Umbilical cord (tissue), 2 donors: ENCODE measurements around the gene CRNN. TPM values are rescaled to one million over a fixed set of nuclear protein-coding genes. Genes with fewer than 3 reads are reported as not detected.
A peak's percentile ranks its signal among the peaks of the same experiment; 100 is the strongest.

Experiments used
- DNase-seq: peaks from one replicate; pipeline ENCODE4 v3.0.0-alpha.2; 2015; ENCODE audit warnings: low spot score
- total RNA-seq: library from RNA; depleted of rRNA; stranded (reverse); fragments of >200 nt; gene quantifications from one replicate; pipeline ENCODE4 v1.2.3, GENCODE V29; 2014; ENCODE audit warnings: low replicate concordance; ENCODE audit not compliant: insufficient read depth

Gene CRNN
- 0.72 TPM for total RNA-seq

DNA sequence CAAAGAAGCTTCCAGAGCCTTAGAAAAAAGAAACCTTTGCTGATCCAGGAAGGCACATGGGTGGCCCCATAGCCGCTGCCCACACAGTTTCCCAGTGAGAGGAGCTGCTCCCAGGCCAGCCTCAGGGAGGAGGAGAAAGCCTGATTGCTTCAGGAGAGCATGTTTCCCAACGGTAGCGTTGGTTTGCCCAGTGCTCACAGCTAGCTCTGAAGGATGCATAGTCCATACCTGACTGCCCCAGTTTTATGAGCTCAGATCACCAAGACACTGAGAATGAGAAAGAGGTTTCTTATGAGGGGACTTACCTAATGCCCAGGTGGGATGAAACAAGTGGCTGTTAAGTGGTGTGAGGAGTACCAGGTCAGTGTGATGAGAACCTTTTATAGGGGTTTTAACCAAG, at the start of gene CRNN:
Gene CRNN, minus strand, starts transcription at position 355 of the 400 bp plus-strand sequence. CDS start 2,030 bp downstream, outside the sequence.
- DNase-seq: no peak

DNA sequence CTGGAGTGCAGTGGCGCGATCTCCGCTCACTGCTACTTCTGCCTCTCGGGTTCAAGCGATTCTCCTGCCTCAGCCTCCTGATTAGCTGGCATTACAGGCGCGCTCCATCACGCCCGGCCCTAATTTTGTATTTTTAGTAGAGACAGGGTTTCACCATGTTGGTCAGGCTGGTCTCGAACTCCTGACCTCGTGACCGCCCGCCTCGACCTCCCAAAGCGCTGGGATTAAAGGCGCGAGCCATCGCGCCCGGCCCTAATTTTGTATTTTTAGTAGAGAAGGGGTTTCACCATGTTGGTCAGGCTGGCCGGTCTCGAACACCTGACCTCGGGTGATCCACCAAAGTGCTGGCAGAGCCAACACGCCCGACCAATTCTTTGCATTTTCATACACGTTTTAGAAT, 48.6 kb upstream of the CRNN start:
- DNase-seq: no peak

DNA sequence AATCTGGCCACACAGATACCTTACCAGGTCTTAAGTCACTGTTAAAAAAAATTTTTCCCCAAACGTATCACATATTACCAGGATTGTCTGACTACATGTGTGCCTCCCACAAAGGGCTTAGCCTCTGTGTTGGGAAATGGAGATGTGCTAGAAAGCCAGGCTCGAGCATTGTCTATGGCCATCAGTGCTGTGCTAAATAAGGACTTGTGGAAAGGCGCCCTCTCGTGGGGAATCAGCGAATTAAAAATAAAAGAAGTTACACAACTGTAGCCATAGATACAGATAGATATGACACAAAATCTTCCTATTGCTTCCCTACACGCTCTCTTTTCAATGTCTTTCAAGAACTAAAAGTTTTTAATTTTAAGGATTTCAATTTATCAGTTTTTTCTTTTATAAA, 47.5 kb upstream of the CRNN start:
- DNase-seq: peak; percentile 36

DNA sequence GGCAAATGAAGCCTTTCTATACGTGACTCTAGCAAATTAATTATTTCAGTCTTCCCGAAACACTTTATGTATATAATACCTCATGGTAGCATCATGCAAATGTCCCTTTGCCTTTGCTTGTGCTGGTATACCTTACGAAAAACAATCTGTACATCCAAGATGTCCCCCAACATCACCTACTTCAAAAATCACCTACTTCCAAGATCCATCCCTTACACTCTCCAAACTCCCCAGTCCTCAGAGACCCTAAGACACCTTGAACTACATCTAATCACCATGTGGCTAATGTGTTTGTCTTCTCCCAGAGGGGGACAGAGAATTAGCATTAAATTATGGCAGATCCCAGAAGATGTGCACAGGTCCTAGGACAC, 46.5 kb upstream of the CRNN start:
- no peak for DNase-seq

DNA sequence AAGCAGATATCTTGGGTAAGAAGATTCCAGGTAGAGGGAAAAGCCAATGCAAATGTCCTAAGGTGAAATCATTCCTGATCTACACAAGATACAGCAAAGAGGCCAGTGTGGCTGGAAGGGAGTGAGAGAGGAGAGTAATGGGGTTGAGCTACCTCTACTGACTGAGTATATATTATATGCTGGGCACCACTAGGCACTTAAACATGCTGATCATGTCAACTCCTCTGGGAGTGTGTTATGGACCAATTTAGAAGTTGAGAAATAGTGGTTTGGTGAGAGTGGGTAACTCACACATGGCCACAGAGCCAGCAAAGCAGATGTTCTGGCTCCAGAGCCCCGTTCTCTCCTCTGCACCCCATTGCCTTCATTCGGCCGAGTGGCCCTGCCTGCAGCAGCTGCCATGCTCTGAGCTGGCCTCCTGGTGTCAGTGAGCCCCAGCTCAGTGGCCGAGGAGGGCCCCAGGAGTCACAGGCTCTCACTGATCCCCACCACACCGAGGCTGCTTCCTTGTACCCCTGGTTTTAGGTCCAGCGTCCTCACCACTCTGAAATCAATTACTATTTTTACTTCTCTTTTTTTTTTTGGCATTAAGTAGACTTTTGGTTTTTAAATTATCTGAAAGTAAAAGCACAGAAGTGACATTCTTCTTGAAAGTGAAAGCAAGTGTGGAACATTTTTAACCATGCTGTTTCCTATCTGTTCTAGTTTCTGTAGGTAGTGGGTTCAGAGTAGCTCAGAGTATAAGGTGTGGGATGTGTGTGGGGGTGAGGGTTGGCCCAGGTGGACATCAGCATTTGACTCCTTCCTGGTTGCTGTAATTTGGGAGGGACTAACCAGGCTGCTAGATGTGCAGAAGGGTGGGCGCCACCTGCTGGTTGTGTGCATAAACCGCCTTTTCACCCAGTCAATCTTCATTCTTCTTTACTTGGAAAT, 45.8 kb upstream of the CRNN start:
- DNase-seq: peak; percentile 15

DNA sequence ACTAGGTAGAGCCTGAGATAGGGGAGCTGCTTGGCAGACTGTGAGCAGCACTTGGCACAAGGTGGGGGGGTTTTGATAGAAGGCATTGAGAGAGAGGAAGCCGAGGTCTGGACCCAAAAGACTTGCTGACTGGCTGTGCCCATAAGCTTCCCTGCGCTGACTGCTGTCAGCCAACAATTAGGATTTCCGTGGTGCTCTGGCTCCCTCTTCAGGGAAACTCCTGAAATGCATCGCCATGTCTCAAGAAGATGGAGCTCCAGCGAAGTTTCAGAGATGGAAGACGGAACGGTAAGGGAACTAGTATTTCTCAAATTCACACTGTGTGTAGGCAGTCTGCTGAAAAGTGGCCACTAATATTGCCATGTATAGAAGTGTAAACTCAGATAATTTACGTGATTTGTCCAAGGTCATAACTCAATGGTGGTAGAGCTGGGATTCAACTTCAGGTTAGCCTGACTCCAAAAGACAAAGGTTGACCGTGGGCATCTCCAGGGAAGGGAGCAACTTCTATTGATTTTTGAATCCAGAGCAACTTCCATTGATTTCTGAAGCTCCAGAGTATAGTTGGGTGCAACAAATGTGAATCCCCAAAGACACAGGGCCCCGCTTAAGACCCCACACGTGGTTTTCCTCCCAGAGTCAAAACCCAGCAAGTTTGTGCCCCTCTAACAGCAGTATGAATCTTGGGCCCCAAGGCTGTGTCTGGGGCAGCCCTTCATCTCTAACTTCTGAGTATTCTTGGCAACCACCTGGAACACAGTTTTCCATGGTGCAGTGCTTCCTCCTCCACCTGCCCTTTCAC, 44.5 kb upstream of the CRNN start:
- DNase-seq: peak; percentile 76

DNA sequence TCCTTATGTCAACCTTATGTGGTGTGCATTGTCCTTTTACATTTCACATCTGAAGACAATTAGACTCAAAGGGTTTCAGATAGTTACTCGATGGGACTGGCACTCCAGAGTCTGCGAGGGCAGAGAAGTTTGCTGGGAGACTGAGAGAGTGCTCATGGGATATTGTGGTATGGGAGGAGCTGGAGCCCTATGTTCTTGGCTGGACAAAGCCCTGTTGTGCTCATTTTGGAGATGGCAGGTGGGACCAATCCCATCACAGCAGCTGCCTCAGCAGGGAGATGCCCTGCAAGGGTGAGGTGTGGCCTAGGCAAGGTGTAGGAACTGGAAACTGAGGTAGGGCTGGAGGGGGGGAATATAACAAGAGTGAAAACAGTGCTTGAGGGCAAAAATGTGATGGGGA, 43.5 kb upstream of the CRNN start:
- DNase-seq: no peak

DNA sequence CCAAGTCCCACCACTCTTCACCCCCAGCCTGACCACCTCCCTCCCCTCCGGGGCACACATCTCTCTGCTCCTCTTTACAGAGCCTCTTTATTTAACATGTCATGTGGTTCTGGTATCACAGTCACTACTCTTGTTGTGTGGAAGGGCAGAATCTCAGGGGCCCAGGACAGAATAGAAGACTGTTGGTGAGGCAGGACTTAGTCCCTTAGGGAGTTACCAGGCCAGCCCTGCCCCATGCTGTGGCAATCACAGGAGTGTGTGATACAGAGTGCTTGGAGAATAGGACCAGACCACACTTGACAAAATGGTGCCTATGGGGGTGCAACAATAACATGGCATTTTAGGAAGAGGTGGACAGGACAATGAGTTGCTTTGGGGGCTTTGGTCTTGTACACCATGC, 43.0 kb upstream of the CRNN start:
- DNase-seq: no peak

DNA sequence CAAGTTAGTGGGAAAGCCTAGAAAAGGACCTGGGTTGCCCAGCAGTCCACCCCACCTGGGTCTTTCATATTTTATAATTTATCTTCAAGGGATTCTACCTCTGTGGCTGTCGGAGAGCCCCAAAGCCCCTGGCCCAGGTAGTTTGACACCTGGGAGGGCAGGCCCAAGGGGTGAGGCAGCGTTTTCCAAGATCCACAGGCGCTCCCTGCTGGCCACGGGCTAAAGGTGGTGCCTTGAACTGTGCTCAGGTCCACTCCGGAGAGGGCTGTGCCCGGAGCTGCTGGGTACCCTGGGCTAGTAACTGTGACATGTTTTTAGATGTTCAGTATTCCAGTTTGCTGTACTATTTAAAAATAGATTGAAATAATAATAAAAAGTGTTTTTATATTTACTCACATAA, 37.2 kb upstream of the CRNN start:
- DNase-seq: no peak

DNA sequence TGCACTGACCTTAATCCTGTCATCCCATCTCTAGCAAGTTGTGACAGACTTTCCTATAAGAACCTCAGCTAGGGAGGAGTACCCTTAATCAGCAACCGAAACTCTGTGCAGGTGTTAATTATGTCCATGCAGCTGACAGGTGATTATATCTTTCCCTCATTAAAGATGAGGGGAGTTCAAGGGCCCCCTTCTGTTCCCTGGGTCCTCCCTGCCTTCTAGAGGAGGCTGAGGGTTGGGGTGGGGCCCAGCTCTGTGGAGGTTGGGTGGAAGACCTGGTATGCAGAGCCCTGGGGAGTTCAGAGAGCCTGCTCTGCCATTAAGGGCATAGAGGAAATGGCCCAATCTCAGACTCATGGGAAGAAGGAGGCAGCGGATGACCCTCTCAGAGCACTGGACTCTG, 35.6 kb upstream of the CRNN start:
- DNase-seq: no peak

DNA sequence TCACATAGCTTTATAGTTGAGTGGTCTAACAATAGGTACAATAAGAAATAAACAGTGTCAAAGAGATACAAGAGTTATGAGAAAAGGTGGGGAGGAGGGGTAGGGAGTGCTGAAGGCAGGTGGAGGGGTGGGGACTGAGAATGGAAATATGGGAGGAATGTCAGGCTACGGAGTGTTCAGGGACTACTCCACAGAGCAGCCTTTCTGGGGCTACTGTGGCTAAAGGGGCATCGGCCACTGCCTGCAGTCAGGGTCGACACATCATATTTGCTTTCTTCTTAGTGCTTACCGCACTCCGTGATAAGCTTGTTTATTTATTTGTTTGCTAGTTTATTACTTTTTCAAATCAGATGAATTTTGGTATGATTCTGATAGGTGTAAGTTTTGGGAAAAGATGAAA, 34.4 kb upstream of the CRNN start:
- no peak for DNase-seq

DNA sequence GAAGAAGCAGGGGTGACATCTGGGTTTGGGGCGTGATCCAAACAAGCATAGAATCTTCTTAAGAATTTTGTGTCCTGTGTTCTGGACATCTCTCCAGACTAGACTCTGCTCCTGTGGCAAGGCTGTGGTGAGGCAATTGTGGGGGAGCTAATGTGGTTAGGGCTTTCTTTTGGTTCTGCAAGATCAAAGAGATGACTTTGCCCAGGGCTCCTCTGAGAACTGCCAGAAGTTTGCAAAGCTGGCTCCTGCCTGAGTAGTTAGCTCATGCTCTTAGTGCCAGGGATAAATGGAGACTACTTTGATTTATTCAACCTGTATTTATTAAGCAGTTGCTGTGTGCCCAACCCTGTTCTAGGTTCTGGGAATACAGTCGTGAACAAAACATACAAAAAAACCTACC, 34.0 kb upstream of the CRNN start:
- no peak for DNase-seq

DNA sequence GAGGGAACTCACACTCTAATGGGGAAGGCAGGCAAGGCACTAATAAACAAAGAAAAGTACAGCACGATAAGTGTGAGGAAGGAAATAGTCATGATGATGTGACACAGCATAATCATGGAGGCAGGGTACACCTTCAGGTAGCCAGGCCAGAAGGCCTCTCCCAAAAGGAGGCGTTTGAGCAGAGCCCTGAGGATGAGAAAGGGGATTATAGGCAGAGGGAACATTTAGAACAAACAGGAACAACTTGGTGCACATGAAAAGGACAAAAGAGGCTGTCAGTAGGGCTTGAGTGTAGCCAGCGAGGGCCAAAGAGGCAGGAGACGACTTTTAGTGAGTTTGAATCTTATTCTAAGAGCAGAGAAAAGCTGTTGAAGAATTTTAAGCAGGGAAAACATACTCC, 33.4 kb upstream of the CRNN start:
- no peak for DNase-seq

DNA sequence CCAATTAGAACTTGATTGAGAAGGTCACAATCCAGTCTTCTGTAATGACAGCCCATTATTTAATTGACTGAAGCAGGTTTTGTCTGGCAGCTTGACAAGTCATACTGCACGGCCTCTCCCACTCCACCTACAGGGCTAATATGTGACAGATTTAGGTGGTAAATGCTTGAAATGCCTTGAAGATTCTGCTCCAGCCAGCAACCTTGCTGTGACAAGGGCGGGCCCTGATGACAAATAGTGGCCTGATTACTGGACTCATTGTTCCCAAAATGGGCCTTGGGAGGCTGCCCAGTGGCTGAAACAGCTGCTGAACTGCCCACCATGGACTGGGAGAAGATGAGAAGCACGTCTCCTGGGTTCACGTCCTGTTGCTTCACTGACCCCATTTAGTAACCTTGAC, 30.0 kb upstream of the CRNN start:
- DNase-seq: no peak

DNA sequence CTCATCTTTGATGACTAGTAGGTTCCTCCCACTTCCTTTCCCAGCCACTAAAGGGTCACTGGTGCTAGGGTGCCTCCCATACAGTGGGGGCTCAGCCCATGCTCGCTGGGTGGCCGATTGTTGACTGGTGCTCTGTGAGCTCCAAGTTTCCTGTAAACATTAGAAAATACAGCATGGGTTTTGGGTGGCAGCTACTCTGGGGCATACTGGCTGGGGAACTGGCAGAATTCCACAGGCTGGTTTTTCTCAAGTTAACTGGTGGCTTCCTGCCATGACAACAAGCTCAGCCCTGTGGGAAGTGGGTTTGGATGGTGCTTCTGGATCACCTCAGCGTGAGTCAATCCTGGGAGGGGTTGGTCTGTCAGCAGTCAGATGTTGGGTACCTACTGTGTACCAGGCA, 28.7 kb upstream of the CRNN start:
- DNase-seq: peak; percentile 4

DNA sequence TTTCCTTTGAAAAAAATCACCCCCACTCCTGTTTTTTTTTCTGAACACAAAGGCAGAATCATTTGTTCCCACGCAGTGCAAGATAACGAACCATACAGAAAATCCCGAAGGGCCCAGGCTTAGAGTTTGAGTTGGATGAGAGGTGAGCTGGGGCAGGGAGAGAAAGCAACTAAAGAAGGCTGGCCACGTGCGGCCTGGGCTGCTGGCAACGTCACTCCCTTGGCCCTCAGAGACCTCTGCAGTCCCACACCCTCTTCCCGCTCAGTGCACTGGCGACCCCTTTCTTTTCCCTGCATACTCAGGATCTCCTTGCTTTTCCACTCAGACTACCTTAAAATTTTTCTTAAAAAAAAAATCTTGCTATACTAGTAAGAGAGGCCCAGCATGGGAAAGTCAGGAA, 28.2 kb upstream of the CRNN start:
- no peak for DNase-seq

DNA sequence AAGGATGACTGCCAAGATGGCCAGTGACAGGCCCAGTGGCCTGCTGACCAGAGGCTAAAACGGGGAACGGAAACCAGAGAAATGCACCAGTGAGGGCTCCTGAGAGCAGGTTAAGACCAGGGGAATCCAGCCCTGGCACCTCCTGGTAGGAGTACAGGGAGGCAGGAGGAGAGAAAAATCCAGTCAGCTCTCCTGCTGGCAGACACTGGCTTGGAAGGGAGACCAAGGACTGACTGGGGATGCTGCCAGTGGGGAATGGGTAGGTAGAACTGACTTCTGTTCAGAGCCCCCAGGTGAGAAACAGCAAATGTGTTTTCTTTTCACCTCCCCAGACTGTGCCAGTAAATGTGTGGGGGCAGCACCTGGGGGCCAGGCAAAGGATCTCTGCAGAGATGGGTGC, 27.7 kb upstream of the CRNN start:
- no peak for DNase-seq

DNA sequence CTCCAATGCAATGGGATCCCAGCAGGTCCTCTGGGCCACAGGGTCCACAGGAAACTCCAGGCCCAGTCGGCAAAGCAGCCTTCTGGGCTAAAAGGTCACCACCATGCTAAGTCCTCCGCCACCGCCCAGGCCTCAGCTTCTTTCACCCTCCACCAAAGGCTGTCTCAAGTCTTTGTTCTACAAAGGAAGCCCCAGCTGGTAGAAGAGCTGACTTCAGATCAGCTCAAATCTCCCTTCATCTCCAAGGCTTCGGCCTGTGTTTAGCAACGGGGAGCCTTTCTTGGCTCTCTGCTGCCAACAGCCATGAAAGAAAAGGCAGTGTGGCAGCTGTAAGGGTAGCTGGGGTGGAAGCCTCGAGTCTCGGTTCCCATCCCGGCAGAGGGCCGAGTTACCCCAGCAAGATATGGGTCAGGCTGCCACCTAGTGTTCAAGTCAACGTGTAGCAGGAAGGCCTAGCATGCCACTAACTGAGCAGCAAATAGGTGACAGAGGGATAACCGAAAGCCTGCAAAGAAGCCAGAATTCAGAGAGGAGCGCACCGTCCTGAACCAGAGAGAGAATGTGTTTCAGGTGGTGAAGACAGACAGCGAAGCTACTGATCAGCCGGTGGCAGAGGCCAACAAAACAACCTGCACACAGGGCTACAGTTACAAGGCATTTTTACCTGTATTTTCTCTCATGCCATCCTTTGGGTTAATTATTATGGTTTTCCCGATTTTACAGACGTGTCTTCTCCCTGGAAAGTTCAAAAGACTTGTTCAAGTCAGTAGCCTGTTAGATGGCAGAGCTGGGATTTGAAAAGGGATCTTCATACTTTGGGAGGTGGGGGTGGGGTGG, 26.8 kb upstream of the CRNN start:
- DNase-seq: peak; percentile 60

DNA sequence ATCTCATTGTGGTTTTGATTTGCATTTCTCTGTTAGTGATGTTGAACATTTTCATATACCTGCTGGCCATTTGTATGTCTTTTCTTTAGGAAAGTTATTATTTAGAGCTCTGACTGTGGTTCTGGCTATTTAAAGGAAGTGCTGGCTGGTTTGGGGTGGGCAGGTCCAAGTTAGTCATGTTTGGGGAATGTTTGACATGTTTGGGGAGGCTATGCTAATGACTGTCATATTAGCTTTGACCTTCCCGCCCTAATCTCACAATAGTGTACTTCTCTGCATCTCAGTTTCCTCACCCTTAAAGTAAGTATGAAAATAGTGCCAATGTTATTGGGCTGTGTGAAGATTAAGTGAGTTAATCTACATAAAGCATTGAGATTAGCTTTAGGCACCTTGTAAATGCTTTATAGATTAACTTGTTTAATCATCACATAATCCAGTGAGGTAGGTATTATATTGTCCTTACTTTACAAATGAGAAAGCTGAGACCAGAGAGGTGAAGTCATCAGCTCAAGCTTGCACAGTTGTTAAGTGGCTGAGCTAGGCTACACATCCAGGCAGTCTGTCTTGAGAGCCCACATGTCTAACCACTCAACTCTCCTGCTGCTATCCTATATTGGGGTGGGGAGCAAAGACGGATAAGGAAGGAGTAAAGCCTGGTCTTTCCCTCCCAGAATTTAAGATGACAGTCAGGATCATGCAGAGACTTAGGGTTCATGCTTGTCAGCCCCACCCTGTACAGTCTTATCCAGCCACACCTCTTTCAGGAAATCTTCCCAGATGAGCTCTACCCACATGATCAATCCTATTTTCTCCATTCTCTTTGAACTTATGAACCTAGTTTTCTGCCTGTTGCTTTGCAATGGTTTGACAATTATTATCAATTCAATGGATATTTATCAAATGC, 22.8 kb upstream of the CRNN start:
- DNase-seq: no peak

DNA sequence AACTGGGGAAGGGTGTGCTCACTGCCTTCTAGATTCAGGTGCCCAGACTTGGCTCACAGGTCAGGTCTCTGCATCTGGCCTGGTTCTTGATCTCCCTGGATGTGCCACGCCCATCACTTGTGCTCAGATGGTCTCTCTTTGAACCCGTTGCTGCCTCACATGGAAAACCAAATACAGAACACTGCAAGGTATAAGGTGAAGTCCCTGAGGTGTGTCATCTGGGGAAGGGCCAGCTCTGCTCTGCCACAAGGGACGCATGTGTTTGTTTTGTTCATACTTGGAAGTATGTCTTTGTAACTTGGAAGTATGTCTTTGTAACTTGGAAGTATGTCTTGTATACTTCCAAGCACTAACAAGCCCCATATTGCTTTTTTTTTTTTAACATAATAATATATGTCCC, 13.4 kb upstream of the CRNN start:
- no peak for DNase-seq

DNA sequence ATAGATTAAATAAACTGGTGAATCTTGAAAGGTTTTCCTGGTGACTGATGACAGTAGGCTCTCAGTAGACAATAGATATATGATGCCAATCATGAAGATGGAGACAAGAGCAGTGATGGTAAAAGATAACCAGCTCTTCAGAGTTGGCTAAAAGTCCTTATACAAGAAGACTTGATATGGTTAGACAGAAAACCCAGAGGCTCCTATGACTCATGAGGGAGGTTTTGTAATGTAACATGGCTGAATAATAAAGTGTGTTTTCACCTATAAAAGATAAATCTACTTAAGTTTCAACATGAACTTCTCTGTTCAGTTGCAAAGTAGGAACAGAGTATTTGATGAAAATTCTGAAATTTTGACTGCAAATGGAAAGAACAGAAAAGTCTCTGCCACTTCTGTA, 12.7 kb upstream of the CRNN start:
- no peak for DNase-seq
